ENCODE results near the gene RAI1. TPM values are rescaled to one million over a fixed set of nuclear protein-coding genes. Genes with fewer than 3 reads are reported as not detected.

The RAI1 gene
- total and polyA plus RNA-seq, 7 donors: 1.8 to 31.9 (median 9.3) TPM

GRCh38 chr17:17722906-17723353 lies 41.7 kb downstream of the RAI1 start:
- Histone ChIP-seq H3K9me3 (no peaks in the 10 kb centered on the region), H3K4me1 (peaks cover 0 to 49% (median 42%) of the 10 kb centered on the region in 4 donors), H3K36me3 (no peaks in the 10 kb centered on the region), H3K27me3 (no peaks in the 10 kb centered on the region), H3K4me3 (peak overlapping the region; percentile 52 to 64 (median 62)), H3K27ac (peak overlapping the region; percentile 79 to 86 (median 85))
- intact Hi-C loops (cut with DNase I): no loop called here
- 37 to 81% methylated on average over 23 of the region's 23 CpGs for WGBS, 2 donors
- DNase-seq: no peak
- TF ChIP-seq EP300 (IDR thresholded peaks at IDR 0.05) (no peak), POLR2A (IDR thresholded peaks at IDR 0.05) (no peak), CTCF (IDR thresholded peaks at IDR 0.05) (no peak), POLR2AphosphoS5 (IDR thresholded peaks at IDR 0.05) (no peak)

- H3K4me1 ChIP-seq: peaks cover 0 to 49% (median 41%) of the 10 kb centered on the region in 4 donors
- WGBS, 2 donors: 5 to 77% methylated on average over 103 of the region's 103 CpGs
- TF ChIP-seq EP300 (IDR thresholded peaks at IDR 0.05) (no peak), POLR2AphosphoS5 (IDR thresholded peaks at IDR 0.05) (peak in 3 of 4 donors; percentile 16 to 32 (median 21)), POLR2A (IDR thresholded peaks at IDR 0.05) (no peak), CTCF (IDR thresholded peaks at IDR 0.05) (no peak)
- H3K9me3 ChIP-seq: no peaks in the 10 kb centered on the region
- intact Hi-C loops (cut with DNase I): no loop called here
- H3K36me3 ChIP-seq: no peaks in the 10 kb centered on the region
- peak overlapping the region; percentile 79 to 86 (median 85) for H3K27ac ChIP-seq
- H3K4me3 ChIP-seq: peak overlapping the region; percentile 52 to 64 (median 62)
- DNase-seq: no peak
- no peaks in the 10 kb centered on the region for H3K27me3 ChIP-seq
Measured at GRCh38 chr17:17723354-17724261, 42.4 kb downstream of the RAI1 start.

- Histone ChIP-seq H3K4me3 (peak overlapping the region; percentile 52 to 64 (median 62)), H3K27me3 (no peaks in the 10 kb centered on the region), H3K9me3 (no peaks in the 10 kb centered on the region), H3K27ac (peak overlapping the region; percentile 79 to 86 (median 85)), H3K36me3 (no peaks in the 10 kb centered on the region), H3K4me1 (peaks cover 0 to 56% (median 41%) of the 10 kb centered on the region in 4 donors)
- TF ChIP-seq CTCF (IDR thresholded peaks at IDR 0.05) (no peak), POLR2AphosphoS5 (IDR thresholded peaks at IDR 0.05) (peak in 1 of 4 donors; percentile 20)
- intact Hi-C loops (cut with DNase I): no loop called here
- WGBS, 2 donors: 22 to 80% methylated on average over 53 of the region's 53 CpGs
- no peak for DNase-seq
Measured at GRCh38 chr17:17724307-17725010, 43.2 kb downstream of the RAI1 start.

GRCh38 chr17:17725011-17725751 lies 43.9 kb downstream of the RAI1 start:
- no peak for DNase-seq
- Histone ChIP-seq H3K4me1 (peaks cover 0 to 64% (median 46%) of the 10 kb centered on the region in 4 donors), H3K27me3 (no peaks in the 10 kb centered on the region), H3K9me3 (no peaks in the 10 kb centered on the region), H3K36me3 (no peaks in the 10 kb centered on the region), H3K4me3 (peak overlapping the region; percentile 52 to 64 (median 62)), H3K27ac (peak overlapping the region; percentile 79 to 86 (median 85))
- intact Hi-C loops (cut with DNase I): no loop called here
- no peak for TF ChIP-seq POLR2A (IDR thresholded peaks at IDR 0.05)
- TF ChIP-seq POLR2AphosphoS5 (IDR thresholded peaks at IDR 0.05): peak in 1 of 4 donors; percentile 64
- no peak for TF ChIP-seq CTCF (IDR thresholded peaks at IDR 0.05)
- no peak for TF ChIP-seq EP300 (IDR thresholded peaks at IDR 0.05)
- WGBS, 2 donors: 44 to 78% methylated on average over 36 of the region's 36 CpGs

Data from sigmoid colon (tissue), 7 donors.